K562 (cell line): ENCODE results near the gene SLC25A26. TPM values are rescaled to one million over a fixed set of nuclear protein-coding genes. Genes with fewer than 3 reads are reported as not detected.

Experiments used
- ATAC-seq: fragments of 200-7000 bp; cut with Tn5 transposase; 3 replicates; pipeline ENCODE4 v1.9.1; 2020; ENCODE audit warnings: moderate library complexity
- BruUV-seq: library from RNA; stranded (reverse); fragments of 400-500 nt; replicated peaks from 2 replicates; lab custom pipeline; 2021; lab: Mats Ljungman, UMichigan
- CTCF ChIA-PET: fragments of 300-600 bp; formaldehyde crosslinking; extraction: SDS; loops from one replicate; lab custom pipeline; 2021; ENCODE audit warnings: low intra/inter-chr PET ratio; lab: Yijun Ruan, JAX
- POLR2A ChIA-PET: fragments of 300-600, 350-650 bp; sonication (Branson Sonifier 250); formaldehyde crosslinking; extraction: SDS; loops from one replicate; lab custom pipeline; 2021; ENCODE audit warnings: antibody characterized with exemption, inconsistent platforms; lab: Yijun Ruan, JAX
- DNase-seq, 4 experiments: peaks; one replicate each; pipeline versions ENCODE4 v3.0.0 to v3.0.0-alpha.2; 2011 to 2018; ENCODE audit warnings: low spot score in 3 of 4, mixed read lengths in 3 of 4; ENCODE audit errors: extremely low read depth in 1 of 4
- FAIRE-seq: peaks from 2 replicates; lab custom pipeline; 2011; peaks lifted over from hg19 to GRCh38; lab: Jason Lieb, UNC
- H2AFZ ChIP-seq: 2 replicates; pipeline ENCODE4 v1.6.0; 2011; ENCODE audit warnings: low read depth, low read length, control low read depth, inconsistent platforms
- H3K27ac ChIP-seq: fragments of 200-600 bp; 3 replicates; pipeline ENCODE4 v1.8.0; 2011; ENCODE audit warnings: low read depth, mild to moderate bottlenecking, control low read depth, inconsistent platforms, low read length, moderate library complexity, mixed read lengths; ENCODE audit errors: extremely low read depth
- H3K27me3 ChIP-seq, 2 experiments: fragments of 300-600 bp in 1 of 2; 2 replicates in 1 of 2; 3 replicates in 1 of 2; pipeline versions ENCODE4 v1.6.0 to v1.8.0; 2011; ENCODE audit warnings: inconsistent platforms in 2 of 2, low read length in 2 of 2, mild to moderate bottlenecking in 1 of 2, mixed read lengths in 1 of 2, moderate library complexity in 1 of 2; ENCODE audit not compliant: control insufficient read depth in 2 of 2, insufficient read depth in 2 of 2
- H3K36me3 ChIP-seq: fragments of 300-600 bp; 3 replicates; pipeline ENCODE4 v1.8.0; 2011; ENCODE audit warnings: mild to moderate bottlenecking, low read length, inconsistent platforms; ENCODE audit not compliant: control insufficient read depth, insufficient read depth
- H3K4me1 ChIP-seq, 2 experiments: fragments of 200-600 bp in 1 of 2; replicated peaks in 1 of 2; 2 replicates in 1 of 2; 3 replicates in 1 of 2; pipeline versions ENCODE4 v1.5.1 to v1.8.0; 2011; ENCODE audit warnings: inconsistent platforms in 2 of 2, low read length in 2 of 2, mild to moderate bottlenecking in 1 of 2, mixed read lengths in 1 of 2, moderate library complexity in 1 of 2; ENCODE audit not compliant: control insufficient read depth in 2 of 2, insufficient read depth in 2 of 2
- H3K4me2 ChIP-seq: 2 replicates; pipeline ENCODE4 v1.6.1; 2011; ENCODE audit warnings: low read length, control low read depth, inconsistent platforms, mixed read lengths; ENCODE audit not compliant: insufficient read depth
- H3K4me3 ChIP-seq: fragments of 200-600 bp; sonication (generic), shearing (Covaris generic); 2 replicates; pipeline ENCODE4 v1.5.1; 2016; ENCODE audit warnings: control low read depth, inconsistent platforms
- H3K79me2 ChIP-seq: fragments of 200-600 bp; 3 replicates; pipeline ENCODE4 v1.8.0; 2011; ENCODE audit warnings: low read length, inconsistent platforms; ENCODE audit not compliant: control insufficient read depth, insufficient read depth
- H3K9ac ChIP-seq, 2 experiments: 2 replicates each; pipeline versions ENCODE4 v1.6.0 to v1.6.1; 2011; ENCODE audit warnings: low read depth in 2 of 2, low read length in 2 of 2, control low read depth in 1 of 2, inconsistent platforms in 1 of 2, mild to moderate bottlenecking in 1 of 2, mixed read lengths in 1 of 2; ENCODE audit not compliant: insufficient read depth in 1 of 2
- H3K9me1 ChIP-seq: one replicate; pipeline ENCODE4 v1.6.0; 2011; ENCODE audit warnings: inconsistent platforms, mild to moderate bottlenecking, low read length, moderate library complexity; ENCODE audit not compliant: control insufficient read depth, insufficient read depth
- H3K9me3 ChIP-seq: replicated peaks from 2 replicates; pipeline ENCODE4 v1.5.1; 2011; ENCODE audit warnings: low read depth, low read length, inconsistent platforms; ENCODE audit not compliant: control insufficient read depth, insufficient read depth
- H4K20me1 ChIP-seq: replicated peaks from 2 replicates; pipeline ENCODE4 v1.6.1; 2011; ENCODE audit warnings: low read length, inconsistent platforms, mixed read lengths; ENCODE audit not compliant: control insufficient read depth, insufficient read depth
- BDP1 ChIP-seq: IDR thresholded peaks from 3 replicates; pipeline ENCODE4 v1.6.1; 2011; ENCODE audit not compliant: insufficient read length, insufficient read depth
- CHCHD3 ChIP-seq: fragments of 250-450 bp; sonication (Bioruptor Pico); IDR thresholded peaks from 2 replicates; pipeline ENCODE4 v2.1.2; 2022; ENCODE audit warnings: mild to moderate bottlenecking
- CREM ChIP-seq: IDR thresholded peaks from 2 replicates; pipeline ENCODE4 v1.6.1; 2014; ENCODE audit warnings: antibody characterized with exemption, low read depth
- GABPB2 ChIP-seq: fragments of 250-450 bp; sonication (Bioruptor Pico); conservative IDR thresholded peaks from 2 replicates; pipeline ENCODE4 v1.5.1; 2021; ENCODE audit warnings: mild to moderate bottlenecking
- HMG20B ChIP-seq: fragments of 250-450 bp; sonication (Bioruptor Pico); IDR thresholded peaks from 2 replicates; pipeline ENCODE4 v1.5.0; 2021; ENCODE audit warnings: mild to moderate bottlenecking
- MTA3 ChIP-seq: fragments of 450-650 bp; formaldehyde crosslinking; IDR thresholded peaks from 2 replicates; pipeline ENCODE4 v1.6.1; 2017; ENCODE audit warnings: mild to moderate bottlenecking, borderline replicate concordance
- NFIC ChIP-seq: fragments of 450-650 bp; IDR thresholded peaks from 2 replicates; pipeline ENCODE4 v1.6.1; 2017; ENCODE audit warnings: mild to moderate bottlenecking, inconsistent platforms
- NFRKB ChIP-seq: fragments of 450-650 bp; IDR thresholded peaks from 2 replicates; pipeline ENCODE4 v1.6.1; 2016; ENCODE audit warnings: low read depth
- PPARD ChIP-seq: fragments of 250-450 bp; sonication (Bioruptor Pico); IDR thresholded peaks from 2 replicates; pipeline ENCODE4 v1.8.0; 2022; ENCODE audit warnings: inconsistent platforms, mild to moderate bottlenecking, moderate library complexity
- SPI1 ChIP-seq: IDR thresholded peaks from 2 replicates; pipeline ENCODE4 v1.6.1; 2011; ENCODE audit warnings: low read depth, low read length, control low read depth, borderline replicate concordance
- TAF15 ChIP-seq: fragments of 200-400 bp; formaldehyde crosslinking; IDR thresholded peaks from 2 replicates; pipeline ENCODE4 v1.6.1; 2017; ENCODE audit warnings: mild to moderate bottlenecking, low read depth, low read length, moderate library complexity
- TCF3 ChIP-seq: sonication (generic); formaldehyde crosslinking; IDR thresholded peaks from 2 replicates; pipeline ENCODE4 v1.4.0; 2020; ENCODE audit warnings: mild to moderate bottlenecking, missing genetic modification reagents
- ZBTB17 ChIP-seq: fragments of 450-650 bp; formaldehyde crosslinking; IDR thresholded peaks from 2 replicates; pipeline ENCODE4 v1.4.0; 2020; ENCODE audit warnings: mild to moderate bottlenecking
- ZNF583 ChIP-seq: fragments of 250-450 bp; sonication (Bioruptor Pico); IDR thresholded peaks from 2 replicates; pipeline ENCODE4 v1.4.0; 2020
- WGBS: fragments of 100-300 bp; shearing (Covaris generic); methylation state at CpG from one replicate; pipeline ENCODE4 v1.1.6; 2016; ENCODE audit warnings: low coverage, mixed read lengths; ENCODE audit not compliant: insufficient coverage; ENCODE audit errors: missing lambda C conversion rate; 5-methylcytosine and 5-hydroxymethylcytosine counted together
- in situ Hi-C: fragments of 300-500 bp; cut with MboI; formaldehyde crosslinking; loops from 4 replicates; pipeline ENCODE4 v1.15.0; 2018; ENCODE audit warnings: inconsistent platforms, mixed read lengths
- intact Hi-C: fragments of 100-400 bp; cut with micrococcal nuclease; formaldehyde crosslinking; loops from 2 replicates; pipeline ENCODE4 v1.14.2; 2022
- polyA plus RNA-seq, 8 experiments: library from polyadenylated mRNA; depleted of rRNA in 4 of 8; stranded (reverse) in 5 of 8; unstranded in 3 of 8; fragments of >200 nt; fragmentation: Nextera tagmentation in 2 of 8; fragmentation: Illumina TruSeq in 1 of 8; extraction: Ambion mirVana in 2 of 8; extraction: Trizol in 1 of 8; gene quantifications; 2 replicates each; pipeline versions ENCODE4 v1.2.1 to v1.2.3, GENCODE V29; 2011 to 2014; ENCODE audit warnings: inconsistent platforms in 1 of 8, missing spikeins in 1 of 8
- total RNA-seq, 7 experiments: library from RNA; depleted of rRNA in 6 of 7; stranded (reverse); fragments of >200 nt in 6 of 7; fragmentation: Illumina TruSeq in 2 of 7; extraction: Trizol in 2 of 7; gene quantifications; 2 replicates each; pipeline versions ENCODE4 v1.2.1 to v1.2.3, GENCODE V29; 2011 to 2021; ENCODE audit warnings: low replicate concordance in 1 of 7
- TF ChIP-seq, protein P1 (sequence below): sonication (generic); formaldehyde crosslinking; IDR thresholded peaks from 2 replicates; pipeline ENCODE4 v1.8.0; 2023; ENCODE audit warnings: mild to moderate bottlenecking, missing genetic modification reagents
- TF ChIP-seq, protein P2 (sequence below): sonication (generic); formaldehyde crosslinking; IDR thresholded peaks from 2 replicates; pipeline ENCODE4 v1.8.0; 2022; ENCODE audit warnings: mild to moderate bottlenecking, missing genetic modification reagents
- TF ChIP-seq, protein P3 (sequence below): IDR thresholded peaks from 3 replicates; pipeline ENCODE4 v1.6.1; 2011; ENCODE audit warnings: borderline replicate concordance, mild to moderate bottlenecking; ENCODE audit not compliant: insufficient read length, insufficient read depth
- TF ChIP-seq, protein P4 (sequence below): IDR thresholded peaks from 2 replicates; pipeline ENCODE4 v1.6.1; 2011; ENCODE audit warnings: borderline replicate concordance, low read depth, mild to moderate bottlenecking, moderate library complexity, low read length; ENCODE audit not compliant: insufficient read depth, poor library complexity, severe bottlenecking
- TF ChIP-seq, protein P5 (sequence below): fragments of 200-800 bp; sonication (Bioruptor generic); IDR thresholded peaks from 2 replicates; pipeline ENCODE4 v1.6.1; 2017; ENCODE audit warnings: missing genetic modification characterization, missing compliant biosample characterization

SLC25A26 gene
- total and polyA plus RNA-seq, 9 of the 15 experiments (the other 6 are each of a cell fraction or from before 2014, with no cell fraction given), result 7.2 to 29.1 (median 12.6) TPM

DNA sequence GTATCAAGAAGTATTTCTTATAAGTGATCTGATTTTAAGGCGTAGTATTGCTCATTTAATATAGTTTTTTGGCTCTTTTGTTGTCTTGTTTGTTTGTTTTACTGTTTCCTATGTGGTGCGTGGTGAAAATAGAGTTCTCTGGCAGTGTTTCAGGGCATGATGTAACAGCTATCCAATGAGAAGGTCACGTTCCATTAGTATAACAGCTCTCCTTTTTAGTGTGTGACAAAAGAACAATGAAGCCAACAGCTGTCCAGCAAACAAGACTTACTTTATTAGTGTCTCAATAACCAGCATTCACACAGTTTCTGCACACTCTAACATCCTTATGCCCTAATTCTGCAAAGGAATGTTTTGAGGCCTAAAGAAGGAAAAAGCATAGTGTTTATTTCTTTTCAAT is 127.9 kb downstream of the SLC25A26 start:
- ChIA-PET POLR2A (interaction anchor here (0.6 kb wide), 1 partner anchor 11 kb away, joined by 4 read pairs; no protein-coding TSS in a partner anchor), CTCF (no interaction called here)
- intact Hi-C loops (no loop called here), in situ Hi-C loops (no loop called here)
- H3K36me3 ChIP-seq, result no peaks in the 10 kb centered on the region
- no peaks in the 10 kb centered on the region; the same call in 1 of the 2 replicates for H4K20me1 ChIP-seq
- no peaks in the 10 kb centered on the region for H3K27me3 ChIP-seq
- H3K9me3 ChIP-seq, result no peaks in the 10 kb centered on the region
- no TSS peak for BruUV-seq
- H2AFZ ChIP-seq, result no peak overlapping the region
- no peak overlapping the region for H3K4me3 ChIP-seq
- no peaks in the 10 kb centered on the region for H3K79me2 ChIP-seq
- no peaks in the 10 kb centered on the region for H3K9me1 ChIP-seq
- WGBS, result 43% methylated on average over 3 of the region's 3 CpGs
- H3K4me1 ChIP-seq, result no peaks in the 10 kb centered on the region
- H3K4me2 ChIP-seq, result no peak overlapping the region
- no peak for TF ChIP-seq BDP1
- no peak for TF ChIP-seq ZBTB17 (CRISPR knock-in tag)
- no peak for TF ChIP-seq GABPB2
- no peak for TF ChIP-seq CREM
- TF ChIP-seq TAF15, result no peak
- TF ChIP-seq ZNF583 (CRISPR knock-in tag), result no peak
- TF ChIP-seq PPARD (CRISPR knock-in tag), result no peak
- TF ChIP-seq TCF3 (CRISPR knock-in tag), result no peak
- no peak for TF ChIP-seq CHCHD3 (CRISPR knock-in tag)
- TF ChIP-seq, protein P1, sequence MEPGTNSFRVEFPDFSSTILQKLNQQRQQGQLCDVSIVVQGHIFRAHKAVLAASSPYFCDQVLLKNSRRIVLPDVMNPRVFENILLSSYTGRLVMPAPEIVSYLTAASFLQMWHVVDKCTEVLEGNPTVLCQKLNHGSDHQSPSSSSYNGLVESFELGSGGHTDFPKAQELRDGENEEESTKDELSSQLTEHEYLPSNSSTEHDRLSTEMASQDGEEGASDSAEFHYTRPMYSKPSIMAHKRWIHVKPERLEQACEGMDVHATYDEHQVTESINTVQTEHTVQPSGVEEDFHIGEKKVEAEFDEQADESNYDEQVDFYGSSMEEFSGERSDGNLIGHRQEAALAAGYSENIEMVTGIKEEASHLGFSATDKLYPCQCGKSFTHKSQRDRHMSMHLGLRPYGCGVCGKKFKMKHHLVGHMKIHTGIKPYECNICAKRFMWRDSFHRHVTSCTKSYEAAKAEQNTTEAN (CRISPR knock-in tag), result no peak
- TF ChIP-seq SPI1, result no peak
- TF ChIP-seq, protein P2, sequence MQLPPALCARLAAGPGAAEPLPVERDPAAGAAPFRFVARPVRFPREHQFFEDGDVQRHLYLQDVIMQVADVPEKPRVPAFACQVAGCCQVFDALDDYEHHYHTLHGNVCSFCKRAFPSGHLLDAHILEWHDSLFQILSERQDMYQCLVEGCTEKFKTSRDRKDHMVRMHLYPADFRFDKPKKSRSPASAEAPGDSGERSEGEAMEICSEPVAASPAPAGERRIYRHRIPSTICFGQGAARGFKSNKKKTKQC, result no peak
- TF ChIP-seq, protein P3, sequence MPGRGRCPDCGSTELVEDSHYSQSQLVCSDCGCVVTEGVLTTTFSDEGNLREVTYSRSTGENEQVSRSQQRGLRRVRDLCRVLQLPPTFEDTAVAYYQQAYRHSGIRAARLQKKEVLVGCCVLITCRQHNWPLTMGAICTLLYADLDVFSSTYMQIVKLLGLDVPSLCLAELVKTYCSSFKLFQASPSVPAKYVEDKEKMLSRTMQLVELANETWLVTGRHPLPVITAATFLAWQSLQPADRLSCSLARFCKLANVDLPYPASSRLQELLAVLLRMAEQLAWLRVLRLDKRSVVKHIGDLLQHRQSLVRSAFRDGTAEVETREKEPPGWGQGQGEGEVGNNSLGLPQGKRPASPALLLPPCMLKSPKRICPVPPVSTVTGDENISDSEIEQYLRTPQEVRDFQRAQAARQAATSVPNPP, result no peak
- TF ChIP-seq, protein P4, sequence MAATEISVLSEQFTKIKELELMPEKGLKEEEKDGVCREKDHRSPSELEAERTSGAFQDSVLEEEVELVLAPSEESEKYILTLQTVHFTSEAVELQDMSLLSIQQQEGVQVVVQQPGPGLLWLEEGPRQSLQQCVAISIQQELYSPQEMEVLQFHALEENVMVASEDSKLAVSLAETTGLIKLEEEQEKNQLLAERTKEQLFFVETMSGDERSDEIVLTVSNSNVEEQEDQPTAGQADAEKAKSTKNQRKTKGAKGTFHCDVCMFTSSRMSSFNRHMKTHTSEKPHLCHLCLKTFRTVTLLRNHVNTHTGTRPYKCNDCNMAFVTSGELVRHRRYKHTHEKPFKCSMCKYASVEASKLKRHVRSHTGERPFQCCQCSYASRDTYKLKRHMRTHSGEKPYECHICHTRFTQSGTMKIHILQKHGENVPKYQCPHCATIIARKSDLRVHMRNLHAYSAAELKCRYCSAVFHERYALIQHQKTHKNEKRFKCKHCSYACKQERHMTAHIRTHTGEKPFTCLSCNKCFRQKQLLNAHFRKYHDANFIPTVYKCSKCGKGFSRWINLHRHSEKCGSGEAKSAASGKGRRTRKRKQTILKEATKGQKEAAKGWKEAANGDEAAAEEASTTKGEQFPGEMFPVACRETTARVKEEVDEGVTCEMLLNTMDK, result no peak
- TF ChIP-seq, protein P5, sequence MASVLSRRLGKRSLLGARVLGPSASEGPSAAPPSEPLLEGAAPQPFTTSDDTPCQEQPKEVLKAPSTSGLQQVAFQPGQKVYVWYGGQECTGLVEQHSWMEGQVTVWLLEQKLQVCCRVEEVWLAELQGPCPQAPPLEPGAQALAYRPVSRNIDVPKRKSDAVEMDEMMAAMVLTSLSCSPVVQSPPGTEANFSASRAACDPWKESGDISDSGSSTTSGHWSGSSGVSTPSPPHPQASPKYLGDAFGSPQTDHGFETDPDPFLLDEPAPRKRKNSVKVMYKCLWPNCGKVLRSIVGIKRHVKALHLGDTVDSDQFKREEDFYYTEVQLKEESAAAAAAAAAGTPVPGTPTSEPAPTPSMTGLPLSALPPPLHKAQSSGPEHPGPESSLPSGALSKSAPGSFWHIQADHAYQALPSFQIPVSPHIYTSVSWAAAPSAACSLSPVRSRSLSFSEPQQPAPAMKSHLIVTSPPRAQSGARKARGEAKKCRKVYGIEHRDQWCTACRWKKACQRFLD (CRISPR knock-in tag), result no peak
- no peak for TF ChIP-seq MTA3
- no peak for TF ChIP-seq HMG20B (CRISPR knock-in tag)
- no peak for TF ChIP-seq NFIC
- no peak for TF ChIP-seq NFRKB
- no peak for FAIRE-seq
- DNase-seq, result no peak
- ATAC-seq, result no peak
- no peak overlapping the region for H3K27ac ChIP-seq
- H3K9ac ChIP-seq, result no peak overlapping the region
